Sigmoid colon (tissue), 7 donors: Measurements from ENCODE around the gene NFIA. TPM values are rescaled to one million over a fixed set of nuclear protein-coding genes. Genes with fewer than 3 reads are reported as not detected.

Experiments used
- DNase-seq: peaks from one replicate; pipeline ENCODE4 v3.0.0-alpha.2; 2019
- H3K27ac ChIP-seq, 4 donors: fragments of 200-600 bp; sonication (generic); one replicate each; pipeline ENCODE4 v1.5.1; 2016 to 2019; ENCODE audit warnings: mild to moderate bottlenecking in 1 of 4
- H3K27me3 ChIP-seq, 3 donors: fragments of 200-600 bp; sonication (generic); one replicate each; pipeline ENCODE4 v1.5.1; 2019; ENCODE audit warnings: mild to moderate bottlenecking in 1 of 3
- H3K36me3 ChIP-seq, 4 donors: fragments of 200-600 bp; sonication (generic); one replicate each; pipeline ENCODE4 v1.5.1; 2016 to 2019
- H3K4me1 ChIP-seq, 4 donors: fragments of 200-600 bp; sonication (generic); one replicate each; pipeline ENCODE4 v1.5.1; 2017 to 2019
- H3K4me3 ChIP-seq, 4 donors: fragments of 200-600 bp; sonication (generic); one replicate each; pipeline ENCODE4 v1.5.1; 2017 to 2019; ENCODE audit warnings: mild to moderate bottlenecking in 2 of 4, moderate library complexity in 1 of 4
- H3K9me3 ChIP-seq, 4 donors: fragments of 200-600 bp in 3 of 4; sonication (generic) in 3 of 4; one replicate each; pipeline versions ENCODE4 v1.5.1 to v1.6.1; 2013 to 2019
- EP300 ChIP-seq, 4 donors: sonication (generic); formaldehyde crosslinking; IDR thresholded peaks; one replicate each; pipeline ENCODE4 v1.6.1; 2017; ENCODE audit warnings: antibody characterized with exemption in 4 of 4
- POLR2A ChIP-seq, 2 donors: fragments of 450-650 bp; IDR thresholded peaks; one replicate each; pipeline ENCODE4 v1.6.1; 2016; ENCODE audit warnings: antibody characterized with exemption in 2 of 2, mild to moderate bottlenecking in 2 of 2, moderate library complexity in 2 of 2
- POLR2AphosphoS5 ChIP-seq, 4 donors: sonication (generic); formaldehyde crosslinking; IDR thresholded peaks; one replicate each; pipeline ENCODE4 v1.6.1; 2017; ENCODE audit warnings: antibody characterized with exemption in 4 of 4
- WGBS, 2 donors: extraction: QIAGEN DNeasy Blood & Tissue Kit; methylation state at CpG; one replicate each; pipeline ENCODE4 v1.1.7; 2013; 5-methylcytosine and 5-hydroxymethylcytosine counted together
- intact Hi-C: fragments of 100-400 bp; cut with DNase I; formaldehyde crosslinking; loops from one replicate; pipeline ENCODE4 v1.15.1; 2023
- polyA plus RNA-seq, 3 donors: library from polyadenylated mRNA; stranded (reverse); fragments of 200-250 nt; gene quantifications; one replicate each; pipeline ENCODE4 v1.2.3, GENCODE V29; 2013
- total RNA-seq, 4 donors: library from RNA; depleted of rRNA; stranded (reverse); fragments of >200 nt; gene quantifications; one replicate each; pipeline ENCODE4 v1.1.0, GENCODE V29; 2016
- TF ChIP-seq, protein P1 (sequence below), 4 experiments: fragments of 450-650 bp in 3 of 4; fragments of 200-600 bp in 1 of 4; IDR thresholded peaks; one replicate each; pipeline ENCODE4 v1.5.1; 2016 to 2019; ENCODE audit warnings: antibody characterized with exemption in 4 of 4, mild to moderate bottlenecking in 3 of 4, moderate library complexity in 2 of 4
- donor health status: healthy with polysubstance abuse.
- donor health status: Bipolar disorder and iron deficiency.
- donor health status: healthy.

Gene NFIA
- total and polyA plus RNA-seq, 7 donors: 2.3 to 154 (median 79.7) TPM

DNA sequence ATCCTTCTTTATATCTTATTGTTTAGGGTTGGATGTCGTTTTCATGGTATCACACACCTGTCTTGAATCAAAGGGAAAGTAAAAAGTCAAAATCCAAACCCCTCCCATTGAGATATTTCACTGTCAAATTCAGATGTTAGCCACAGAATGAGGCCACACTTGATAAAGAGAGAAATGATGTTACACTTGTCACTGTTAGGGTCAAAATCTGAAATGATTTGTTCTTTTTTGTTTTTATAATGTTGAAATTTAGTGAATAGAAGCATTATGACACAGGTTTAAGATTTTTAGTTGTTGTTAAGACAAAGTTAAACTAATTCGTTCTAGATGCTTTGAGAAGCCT lies 13.1 kb downstream of the NFIA start:
- peaks cover 0 to 74% (median 55%) of the 10 kb centered on the region in 4 donors for H3K4me1 ChIP-seq
- no peak overlapping the region for H3K4me3 ChIP-seq
- no peaks in the 10 kb centered on the region for H3K36me3 ChIP-seq
- TF ChIP-seq, protein P1, sequence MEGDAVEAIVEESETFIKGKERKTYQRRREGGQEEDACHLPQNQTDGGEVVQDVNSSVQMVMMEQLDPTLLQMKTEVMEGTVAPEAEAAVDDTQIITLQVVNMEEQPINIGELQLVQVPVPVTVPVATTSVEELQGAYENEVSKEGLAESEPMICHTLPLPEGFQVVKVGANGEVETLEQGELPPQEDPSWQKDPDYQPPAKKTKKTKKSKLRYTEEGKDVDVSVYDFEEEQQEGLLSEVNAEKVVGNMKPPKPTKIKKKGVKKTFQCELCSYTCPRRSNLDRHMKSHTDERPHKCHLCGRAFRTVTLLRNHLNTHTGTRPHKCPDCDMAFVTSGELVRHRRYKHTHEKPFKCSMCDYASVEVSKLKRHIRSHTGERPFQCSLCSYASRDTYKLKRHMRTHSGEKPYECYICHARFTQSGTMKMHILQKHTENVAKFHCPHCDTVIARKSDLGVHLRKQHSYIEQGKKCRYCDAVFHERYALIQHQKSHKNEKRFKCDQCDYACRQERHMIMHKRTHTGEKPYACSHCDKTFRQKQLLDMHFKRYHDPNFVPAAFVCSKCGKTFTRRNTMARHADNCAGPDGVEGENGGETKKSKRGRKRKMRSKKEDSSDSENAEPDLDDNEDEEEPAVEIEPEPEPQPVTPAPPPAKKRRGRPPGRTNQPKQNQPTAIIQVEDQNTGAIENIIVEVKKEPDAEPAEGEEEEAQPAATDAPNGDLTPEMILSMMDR (IDR thresholded peaks at IDR 0.05): no peak
- no peak for TF ChIP-seq POLR2AphosphoS5 (IDR thresholded peaks at IDR 0.05)
- no peak for TF ChIP-seq POLR2A (IDR thresholded peaks at IDR 0.05)
- no peak for TF ChIP-seq EP300 (IDR thresholded peaks at IDR 0.05)
- intact Hi-C loops: no loop called here
- H3K27me3 ChIP-seq: no peaks in the 10 kb centered on the region
- 59 to 70% methylated on average over 2 of the region's 2 CpGs for WGBS, 2 donors
- no peak for DNase-seq
- no peaks in the 10 kb centered on the region for H3K9me3 ChIP-seq
- peak overlapping the region in 2 of 4 donors; percentile 42 to 57 for H3K27ac ChIP-seq

DNA sequence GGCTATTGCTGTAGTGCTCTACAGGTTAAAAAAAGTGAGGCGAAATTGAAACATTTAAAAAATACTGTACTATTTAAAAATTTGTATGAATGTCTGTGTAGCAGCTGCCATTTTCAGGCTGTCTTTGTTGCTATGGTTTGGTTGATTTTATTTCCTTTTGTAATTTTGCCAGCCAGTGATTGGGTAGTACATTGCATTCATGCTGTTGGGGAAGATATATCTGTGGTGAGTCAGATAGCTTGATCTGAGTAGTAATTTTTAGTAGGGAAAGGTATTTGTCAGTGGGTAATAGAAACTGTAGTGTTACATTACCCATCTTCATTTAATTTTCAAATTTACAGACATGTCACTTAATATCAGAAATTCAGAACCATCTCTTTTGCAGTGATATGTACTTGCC lies 15.0 kb downstream of the NFIA start:
- H3K9me3 ChIP-seq: no peaks in the 10 kb centered on the region
- H3K4me1 ChIP-seq: peaks cover 0 to 61% (median 43%) of the 10 kb centered on the region in 4 donors
- DNase-seq: no peak
- WGBS, 2 donors: 93 to 98% methylated on average over 1 of the region's 1 CpG
- H3K36me3 ChIP-seq: no peaks in the 10 kb centered on the region
- no peak for TF ChIP-seq EP300 (IDR thresholded peaks at IDR 0.05)
- TF ChIP-seq, protein P1 (IDR thresholded peaks at IDR 0.05): no peak
- no peak for TF ChIP-seq POLR2A (IDR thresholded peaks at IDR 0.05)
- no peak for TF ChIP-seq POLR2AphosphoS5 (IDR thresholded peaks at IDR 0.05)
- no peak overlapping the region for H3K27ac ChIP-seq
- H3K4me3 ChIP-seq: no peak overlapping the region
- no peaks in the 10 kb centered on the region for H3K27me3 ChIP-seq
- intact Hi-C loops: no loop called here

DNA sequence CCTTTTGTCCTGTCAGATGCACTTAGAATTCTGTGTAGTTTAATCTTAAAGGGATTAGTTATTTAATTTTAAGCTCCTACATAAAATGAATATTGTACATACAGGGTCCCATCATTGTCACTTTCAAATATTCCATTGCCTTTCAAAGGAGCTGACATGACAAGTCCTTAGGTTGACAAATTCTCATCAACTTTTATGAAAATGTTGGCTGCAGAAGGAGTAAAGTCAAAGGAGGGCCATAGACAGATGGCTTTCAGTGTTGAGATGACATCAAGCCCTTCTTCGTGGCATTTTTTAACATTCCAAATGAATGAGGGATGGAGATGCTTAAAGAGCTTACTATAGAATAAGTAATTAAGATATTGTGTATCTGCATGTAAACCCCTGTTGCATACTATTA lies 15.4 kb downstream of the NFIA start:
- TF ChIP-seq, protein P1 (IDR thresholded peaks at IDR 0.05): no peak
- TF ChIP-seq EP300 (IDR thresholded peaks at IDR 0.05) (no peak), POLR2A (IDR thresholded peaks at IDR 0.05) (no peak), POLR2AphosphoS5 (IDR thresholded peaks at IDR 0.05) (no peak)
- H3K9me3 ChIP-seq: no peaks in the 10 kb centered on the region
- WGBS, 2 donors: 79 to 84% methylated on average over 1 of the region's 1 CpG
- DNase-seq: no peak
- peaks cover 0 to 61% (median 40%) of the 10 kb centered on the region in 4 donors for H3K4me1 ChIP-seq
- intact Hi-C loops: no loop called here
- no peak overlapping the region for H3K4me3 ChIP-seq
- H3K27me3 ChIP-seq: no peaks in the 10 kb centered on the region
- H3K36me3 ChIP-seq: no peaks in the 10 kb centered on the region
- no peak overlapping the region for H3K27ac ChIP-seq

DNA sequence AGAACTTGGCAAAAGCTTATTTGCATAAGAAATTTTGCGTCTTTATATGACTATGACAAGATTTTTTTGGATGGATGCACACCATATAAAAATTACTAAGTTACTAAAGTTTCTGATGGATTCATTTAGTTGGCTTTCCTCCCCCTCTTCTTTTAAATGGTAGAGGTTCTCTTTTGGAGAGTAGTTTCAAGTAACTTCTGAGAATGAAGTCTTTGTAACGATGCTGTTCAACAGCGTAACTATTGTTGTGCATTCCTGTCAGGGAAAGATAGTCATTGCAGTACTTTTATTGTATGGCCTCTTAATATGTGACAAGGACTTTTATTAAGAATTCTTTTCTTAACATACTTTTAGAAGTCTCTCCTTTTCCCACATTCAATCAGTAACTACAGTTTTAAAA lies 16.0 kb downstream of the NFIA start:
- no peak for TF ChIP-seq EP300 (IDR thresholded peaks at IDR 0.05)
- TF ChIP-seq POLR2AphosphoS5 (IDR thresholded peaks at IDR 0.05): no peak
- 90 to 91% methylated on average over 3 of the region's 3 CpGs for WGBS, 2 donors
- H3K27ac ChIP-seq: no peak overlapping the region
- intact Hi-C loops: no loop called here
- H3K9me3 ChIP-seq: no peaks in the 10 kb centered on the region
- no peak overlapping the region for H3K4me3 ChIP-seq
- peaks cover 0 to 61% (median 39%) of the 10 kb centered on the region in 4 donors for H3K4me1 ChIP-seq
- DNase-seq: no peak
- no peaks in the 10 kb centered on the region for H3K27me3 ChIP-seq
- H3K36me3 ChIP-seq: no peaks in the 10 kb centered on the region

DNA sequence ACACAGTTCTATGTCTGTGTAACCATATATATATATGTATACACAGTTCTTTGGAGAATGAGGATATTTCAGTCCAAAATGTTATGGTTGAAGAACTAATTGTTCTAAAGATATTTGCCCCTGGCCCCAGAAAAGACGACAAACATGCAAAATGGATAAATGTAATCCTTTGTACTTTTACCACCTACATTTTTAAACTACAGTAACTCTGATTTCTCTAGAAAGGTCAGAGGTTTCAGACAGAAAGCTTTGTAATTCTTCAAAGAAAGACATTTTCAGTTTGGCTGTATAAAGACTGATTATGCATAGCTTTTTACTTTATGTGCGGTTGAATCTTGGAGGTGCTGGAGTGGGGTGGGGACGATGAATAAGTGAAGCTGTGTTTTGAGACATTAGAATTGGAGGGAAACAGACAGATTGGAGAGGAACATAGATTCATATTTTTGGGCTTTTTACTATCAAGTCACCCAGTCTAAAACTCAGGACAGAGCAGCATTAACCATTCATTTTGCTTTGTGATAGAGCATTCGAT lies 16.6 kb downstream of the NFIA start:
- no peaks in the 10 kb centered on the region for H3K27me3 ChIP-seq
- no peaks in the 10 kb centered on the region for H3K9me3 ChIP-seq
- no peak overlapping the region for H3K27ac ChIP-seq
- TF ChIP-seq, protein P1 (IDR thresholded peaks at IDR 0.05): no peak
- no peak for TF ChIP-seq POLR2AphosphoS5 (IDR thresholded peaks at IDR 0.05)
- TF ChIP-seq POLR2A (IDR thresholded peaks at IDR 0.05): no peak
- no peak for TF ChIP-seq EP300 (IDR thresholded peaks at IDR 0.05)
- no peak for DNase-seq
- no peak overlapping the region for H3K4me3 ChIP-seq
- 85 to 96% methylated on average over 4 of the region's 4 CpGs for WGBS, 2 donors
- intact Hi-C loops: no loop called here
- H3K36me3 ChIP-seq: no peaks in the 10 kb centered on the region
- H3K4me1 ChIP-seq: peaks cover 0 to 59% (median 36%) of the 10 kb centered on the region in 4 donors
